Prostate gland (tissue), 2 donors: Measurements from ENCODE around the gene EML3.

Experiments used
- CTCF ChIP-seq, 4 experiments: fragments of 200-600 bp in 2 of 4; fragments of 450-650 bp in 2 of 4; sonication (generic) in 2 of 4; IDR thresholded peaks; 1 replicate in 3 of 4; 2 replicates in 1 of 4; pipeline ENCODE4 v1.5.1; 2016 to 2019; ENCODE audit warnings: antibody characterized with exemption in 4 of 4, mild to moderate bottlenecking in 2 of 4, moderate library complexity in 2 of 4
- POLR2AphosphoS5 ChIP-seq: sonication (generic); formaldehyde crosslinking; IDR thresholded peaks from one replicate; pipeline ENCODE4 v1.6.1; 2017; ENCODE audit warnings: antibody characterized with exemption

DNA sequence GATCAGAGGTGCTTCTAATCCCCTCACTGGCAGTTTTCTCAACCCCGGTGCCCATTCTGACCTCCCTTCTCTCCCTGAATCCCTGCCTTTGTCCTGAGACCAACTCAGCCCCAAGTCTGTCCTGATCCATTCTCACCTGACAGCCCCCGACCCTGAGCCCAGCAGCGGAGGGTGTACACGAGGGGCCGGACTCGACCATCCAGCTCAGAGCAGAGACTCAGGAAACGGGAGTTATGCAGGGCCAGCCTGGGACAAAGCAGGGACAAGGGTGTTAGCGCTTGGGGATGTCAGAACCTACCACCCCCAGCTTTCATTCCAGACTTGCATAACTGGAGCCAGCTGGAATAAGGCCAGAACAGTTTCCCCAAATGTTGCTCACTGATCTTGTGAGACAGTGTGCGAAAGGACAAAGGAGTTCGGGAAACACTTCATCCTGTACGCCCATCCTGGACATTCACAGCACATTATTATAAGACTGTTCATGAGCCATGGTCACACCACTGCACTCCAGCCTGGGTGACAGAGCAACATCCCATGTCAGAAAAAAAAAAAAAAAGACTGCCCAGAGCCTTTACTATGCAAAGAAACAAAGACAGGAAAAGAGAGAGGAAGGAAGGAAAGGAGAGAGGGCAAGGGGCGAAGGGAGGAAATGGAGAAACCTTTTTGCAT is 35.4 kb downstream of the EML3 start:
- TF ChIP-seq POLR2AphosphoS5 (no peak), CTCF (IDR thresholded peaks at IDR 0.05) (no peak)
